Epithelial cell of proximal tubule (primary cell): Measurements from ENCODE around the gene EFCAB11. TPM values are rescaled to one million over a fixed set of nuclear protein-coding genes. Genes with fewer than 3 reads are reported as not detected.

Experiments
- DNase-seq: peaks from one replicate; pipeline ENCODE4 v3.0.0-alpha.2; 2011; ENCODE audit warnings: low read depth
- H3K4me3 ChIP-seq: 2 replicates; pipeline ENCODE4 v1.5.1; 2011; ENCODE audit warnings: low read depth, mild to moderate bottlenecking, low read length
- total RNA-seq: library from RNA; depleted of rRNA; stranded (reverse); fragments of >200 nt; gene quantifications from 2 replicates; pipeline ENCODE4 v1.2.3, GENCODE V29; 2015
- TF ChIP-seq, protein P1 (sequence below): conservative IDR thresholded peaks from 2 replicates; pipeline ENCODE4 v1.5.1; 2012; ENCODE audit warnings: low read depth, mild to moderate bottlenecking, low read length

EFCAB11 gene
- total RNA-seq, 1 donor from 2014 or later, result 17.4 TPM

DNA sequence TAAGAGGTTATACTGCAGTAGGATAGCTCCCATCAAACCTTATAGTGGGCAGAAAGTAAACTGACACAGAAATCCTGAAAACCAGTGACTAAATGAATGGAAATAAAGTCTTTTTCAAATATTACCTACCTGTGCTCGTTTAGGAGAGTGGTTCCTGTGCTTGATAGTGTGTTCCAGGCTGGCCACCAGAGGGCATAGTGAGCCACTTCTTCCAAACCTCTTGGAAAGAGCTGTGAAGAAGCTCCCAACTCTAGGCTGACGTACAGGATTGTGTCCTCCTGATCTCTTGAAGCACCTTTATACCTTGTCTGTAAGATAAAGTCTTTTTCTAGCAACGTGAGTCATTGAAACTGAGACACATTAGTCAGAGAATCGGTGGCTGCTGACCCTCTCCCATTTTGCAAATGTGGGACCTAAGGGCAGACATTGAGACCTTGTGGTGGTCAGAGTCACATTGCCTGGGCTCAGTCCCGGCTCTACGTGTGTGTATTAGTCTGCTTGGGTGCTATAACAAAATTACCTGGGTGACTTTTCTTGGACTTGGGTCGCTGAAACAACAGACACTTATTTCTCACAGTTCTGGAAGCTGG lies 18.8 kb upstream of the EFCAB11 start:
- peak; percentile 9 for DNase-seq
- TF ChIP-seq, protein P1, sequence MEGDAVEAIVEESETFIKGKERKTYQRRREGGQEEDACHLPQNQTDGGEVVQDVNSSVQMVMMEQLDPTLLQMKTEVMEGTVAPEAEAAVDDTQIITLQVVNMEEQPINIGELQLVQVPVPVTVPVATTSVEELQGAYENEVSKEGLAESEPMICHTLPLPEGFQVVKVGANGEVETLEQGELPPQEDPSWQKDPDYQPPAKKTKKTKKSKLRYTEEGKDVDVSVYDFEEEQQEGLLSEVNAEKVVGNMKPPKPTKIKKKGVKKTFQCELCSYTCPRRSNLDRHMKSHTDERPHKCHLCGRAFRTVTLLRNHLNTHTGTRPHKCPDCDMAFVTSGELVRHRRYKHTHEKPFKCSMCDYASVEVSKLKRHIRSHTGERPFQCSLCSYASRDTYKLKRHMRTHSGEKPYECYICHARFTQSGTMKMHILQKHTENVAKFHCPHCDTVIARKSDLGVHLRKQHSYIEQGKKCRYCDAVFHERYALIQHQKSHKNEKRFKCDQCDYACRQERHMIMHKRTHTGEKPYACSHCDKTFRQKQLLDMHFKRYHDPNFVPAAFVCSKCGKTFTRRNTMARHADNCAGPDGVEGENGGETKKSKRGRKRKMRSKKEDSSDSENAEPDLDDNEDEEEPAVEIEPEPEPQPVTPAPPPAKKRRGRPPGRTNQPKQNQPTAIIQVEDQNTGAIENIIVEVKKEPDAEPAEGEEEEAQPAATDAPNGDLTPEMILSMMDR, result peak; percentile 97
- H3K4me3 ChIP-seq, result no peak overlapping the region

DNA sequence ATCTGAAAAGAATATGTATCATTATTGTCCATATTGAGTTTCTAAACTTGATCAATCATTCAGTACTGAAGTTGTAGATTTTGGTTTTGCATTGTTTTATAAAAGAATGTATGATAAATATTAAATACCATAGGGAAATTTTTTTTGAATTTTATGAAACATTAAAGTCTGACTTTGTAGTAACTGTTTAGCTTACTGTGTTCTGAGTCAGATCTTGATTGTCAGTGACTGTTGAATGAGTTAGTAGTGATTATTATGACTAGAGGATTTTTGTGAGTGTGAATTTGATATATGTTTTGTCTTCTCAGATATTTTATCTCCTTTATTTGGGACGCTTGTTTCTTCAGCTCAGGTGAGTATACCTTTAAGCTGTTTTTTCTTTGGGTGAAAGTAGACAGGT lies 11.3 kb upstream of the EFCAB11 start:
- DNase-seq, result no peak
- TF ChIP-seq, protein P1, result no peak
- no peak overlapping the region for H3K4me3 ChIP-seq

DNA sequence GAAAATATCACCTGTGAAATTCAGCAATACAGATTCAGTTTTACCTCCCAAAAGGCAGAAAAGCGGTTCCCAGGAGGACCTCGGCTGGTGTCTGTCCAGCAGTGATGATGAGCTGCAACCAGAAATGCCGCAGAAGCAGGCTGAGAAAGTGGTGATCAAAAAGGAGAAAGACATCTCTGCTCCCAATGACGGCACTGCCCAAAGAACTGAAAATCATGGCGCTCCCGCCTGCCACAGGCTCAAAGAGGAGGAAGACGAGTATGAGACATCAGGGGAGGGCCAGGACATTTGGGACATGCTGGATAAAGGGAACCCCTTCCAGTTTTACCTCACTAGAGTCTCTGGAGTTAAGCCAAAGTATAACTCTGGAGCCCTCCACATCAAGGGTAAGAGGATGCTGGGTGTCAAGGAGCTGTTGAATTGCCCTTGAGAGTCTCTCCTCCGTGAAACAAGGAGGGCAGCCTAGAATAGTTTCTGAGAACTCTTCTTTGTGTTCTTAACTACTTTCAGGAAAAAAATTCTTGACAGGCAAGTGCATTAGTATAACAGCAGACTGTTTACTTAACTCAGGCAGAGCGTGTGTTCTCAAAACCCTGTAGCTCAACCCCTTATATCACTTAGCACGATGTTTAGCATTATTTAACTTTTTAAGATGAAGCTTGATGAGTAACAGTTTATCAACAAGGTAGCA lies 8.9 kb upstream of the EFCAB11 start:
- no peak for DNase-seq
- H3K4me3 ChIP-seq, result no peak overlapping the region
- TF ChIP-seq, protein P1, result no peak

DNA sequence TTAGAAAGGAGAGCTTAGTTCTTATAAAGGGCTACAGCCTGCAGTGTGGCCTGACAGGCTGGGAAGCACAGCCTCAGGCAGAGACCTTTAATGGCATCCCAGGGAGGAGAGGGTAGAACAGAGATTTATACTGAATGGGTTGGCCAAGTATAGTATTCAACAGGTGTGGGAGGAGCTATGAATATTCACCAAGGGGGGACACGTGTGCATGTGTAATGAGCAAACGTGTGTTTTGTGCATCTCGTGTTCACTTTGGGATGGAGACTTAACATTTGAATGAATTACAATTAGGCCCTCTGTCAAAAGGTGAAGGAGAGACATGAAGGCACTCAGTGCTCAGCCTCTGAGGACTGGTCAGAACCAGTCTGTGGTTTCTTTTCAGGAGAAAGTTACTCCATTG lies 6.4 kb upstream of the EFCAB11 start:
- TF ChIP-seq, protein P1, result no peak
- DNase-seq, result no peak
- no peak overlapping the region for H3K4me3 ChIP-seq

DNA sequence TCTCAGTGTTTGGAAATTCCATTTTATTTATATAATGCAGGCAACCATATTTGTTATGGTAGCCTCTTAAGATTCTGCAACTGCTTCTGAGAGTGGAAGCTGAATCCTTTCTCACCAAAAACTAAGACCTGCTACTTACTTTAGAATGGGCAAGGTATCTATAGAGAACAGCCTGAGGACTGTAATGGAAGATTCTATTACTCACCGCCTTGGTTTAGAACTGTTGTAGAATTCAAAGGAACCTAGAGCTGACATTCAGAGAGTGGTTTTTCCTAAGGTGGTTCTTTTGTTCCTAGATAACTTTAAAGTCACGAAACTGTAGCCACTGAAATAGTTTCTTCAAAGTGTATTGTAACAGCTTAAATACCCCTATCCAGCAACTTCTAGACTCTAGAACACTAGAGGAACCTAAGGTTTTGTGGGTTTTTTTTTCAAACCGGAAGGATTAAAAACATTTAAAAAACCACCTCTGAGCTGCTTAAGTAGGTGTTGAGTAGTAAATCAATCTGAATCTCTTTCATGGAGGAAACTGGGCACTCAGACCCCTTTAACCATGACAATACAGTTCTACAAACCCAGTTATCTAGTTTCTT lies 5.4 kb upstream of the EFCAB11 start:
- TF ChIP-seq, protein P1, result no peak
- DNase-seq, result no peak

DNA sequence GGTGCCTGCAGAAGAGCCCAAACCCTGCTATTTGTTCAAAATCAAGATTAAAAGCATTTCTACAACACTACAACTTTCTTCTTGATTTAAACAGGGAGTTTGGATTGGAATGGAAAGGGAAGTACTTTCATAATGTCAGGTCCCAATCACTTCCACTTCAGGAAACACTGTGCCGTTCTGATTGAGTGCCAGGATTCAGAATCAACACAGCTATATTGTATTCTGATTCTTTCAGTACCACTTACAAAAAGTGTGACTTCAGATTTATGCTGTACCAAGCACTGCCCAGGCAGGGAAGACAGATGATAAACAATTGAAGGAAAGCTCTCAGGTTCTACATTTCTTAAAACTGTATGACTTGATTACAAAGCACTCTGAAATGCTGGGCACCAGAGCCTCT lies 4.4 kb upstream of the EFCAB11 start:
- TF ChIP-seq, protein P1, result no peak
- no peak overlapping the region for H3K4me3 ChIP-seq
- DNase-seq, result no peak

More for the DNA sequence above, 5.4 kb upstream of the EFCAB11 start:
- H3K4me3 ChIP-seq, result no peak overlapping the region
